H1 (cell line): ENCODE measurements around the gene C2CD3. TPM values are rescaled to one million over a fixed set of nuclear protein-coding genes. Genes with fewer than 3 reads are reported as not detected.

Source experiments
- BCL11A ChIP-seq, 2 experiments: IDR thresholded peaks; one replicate each; pipeline ENCODE4 v1.6.1; 2011; ENCODE audit warnings: low read depth in 2 of 2, low read length in 2 of 2, mild to moderate bottlenecking in 2 of 2
- EP300 ChIP-seq, 2 experiments: IDR thresholded peaks; 1 replicate in 1 of 2; 2 replicates in 1 of 2; pipeline ENCODE4 v1.6.1; 2011 to 2012; ENCODE audit warnings: low read depth in 2 of 2, low read length in 2 of 2, mild to moderate bottlenecking in 2 of 2, borderline replicate concordance in 1 of 2, inconsistent platforms in 1 of 2, moderate library complexity in 1 of 2
- polyA plus RNA-seq, 7 experiments: library from polyadenylated mRNA; depleted of rRNA in 3 of 7; stranded (reverse) in 5 of 7; unstranded in 2 of 7; fragments of >200 nt in 5 of 7; fragments of 200-250 nt in 2 of 7; gene quantifications; 1 replicate in 5 of 7; 2 replicates in 1 of 7; 4 replicates in 1 of 7; pipeline versions ENCODE4 v1.2.1 to v1.2.3, GENCODE V29; 2011 to 2013; ENCODE audit warnings: missing spikeins in 2 of 7, mixed read lengths in 2 of 7
- total RNA-seq: library from RNA; stranded (reverse); fragmentation: NEBNext Ultra II Directional; extraction: Animal tissue kit (Norgen Biotek cat#: 25700); gene quantifications from 2 replicates; pipeline ENCODE4 v1.2.1, GENCODE V29; 2021
- TF ChIP-seq, protein P1 (sequence below), 3 experiments: IDR thresholded peaks; 1 replicate in 2 of 3; 2 replicates in 1 of 3; pipeline versions ENCODE4 v1.5.1 to v1.6.1; 2011; ENCODE audit warnings: low read length in 3 of 3, mild to moderate bottlenecking in 3 of 3, inconsistent platforms in 2 of 3, low read depth in 1 of 3, moderate library complexity in 1 of 3; ENCODE audit not compliant: insufficient read depth in 1 of 3; ENCODE audit errors: control extremely low read depth in 1 of 3

The C2CD3 gene
- total and polyA plus RNA-seq, 2 of the 8 experiments (the other 6 are each of a cell fraction or from before 2014, with no cell fraction given): 11.0 to 29.1 TPM

DNA sequence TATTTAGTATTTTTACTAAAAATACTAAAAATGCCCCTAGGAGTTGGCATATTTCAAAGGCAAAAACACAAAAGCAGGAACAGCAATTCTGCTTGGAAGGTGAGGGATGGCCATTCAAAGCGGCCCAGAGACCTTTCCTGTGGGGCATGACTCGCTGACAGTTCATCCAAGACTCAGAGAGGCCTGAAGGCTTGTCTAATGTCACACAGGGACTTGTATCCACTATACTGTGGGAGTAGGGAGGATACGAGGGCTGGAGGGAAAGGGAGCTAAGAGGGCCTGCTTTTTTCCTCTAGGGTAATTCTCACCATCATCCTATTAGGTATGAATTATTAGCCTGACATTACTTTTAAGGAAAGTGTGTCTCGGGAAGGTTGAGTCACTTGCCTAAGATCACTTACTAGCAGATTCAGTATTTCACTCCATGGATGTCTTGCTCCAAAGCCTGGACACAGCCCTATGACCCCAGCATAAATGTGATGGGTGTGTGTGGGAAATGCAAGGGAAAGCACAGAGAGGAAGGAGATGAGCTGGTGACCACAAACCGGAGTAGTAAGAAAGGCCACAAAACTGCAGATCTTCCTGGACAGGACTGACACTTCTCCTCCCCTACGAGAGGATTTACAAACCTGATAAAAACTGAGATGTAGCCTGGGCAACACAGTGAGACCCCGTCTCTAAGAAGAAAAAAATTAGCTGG lies 145.2 kb downstream of the C2CD3 start (continued):
- TF ChIP-seq, protein P1, sequence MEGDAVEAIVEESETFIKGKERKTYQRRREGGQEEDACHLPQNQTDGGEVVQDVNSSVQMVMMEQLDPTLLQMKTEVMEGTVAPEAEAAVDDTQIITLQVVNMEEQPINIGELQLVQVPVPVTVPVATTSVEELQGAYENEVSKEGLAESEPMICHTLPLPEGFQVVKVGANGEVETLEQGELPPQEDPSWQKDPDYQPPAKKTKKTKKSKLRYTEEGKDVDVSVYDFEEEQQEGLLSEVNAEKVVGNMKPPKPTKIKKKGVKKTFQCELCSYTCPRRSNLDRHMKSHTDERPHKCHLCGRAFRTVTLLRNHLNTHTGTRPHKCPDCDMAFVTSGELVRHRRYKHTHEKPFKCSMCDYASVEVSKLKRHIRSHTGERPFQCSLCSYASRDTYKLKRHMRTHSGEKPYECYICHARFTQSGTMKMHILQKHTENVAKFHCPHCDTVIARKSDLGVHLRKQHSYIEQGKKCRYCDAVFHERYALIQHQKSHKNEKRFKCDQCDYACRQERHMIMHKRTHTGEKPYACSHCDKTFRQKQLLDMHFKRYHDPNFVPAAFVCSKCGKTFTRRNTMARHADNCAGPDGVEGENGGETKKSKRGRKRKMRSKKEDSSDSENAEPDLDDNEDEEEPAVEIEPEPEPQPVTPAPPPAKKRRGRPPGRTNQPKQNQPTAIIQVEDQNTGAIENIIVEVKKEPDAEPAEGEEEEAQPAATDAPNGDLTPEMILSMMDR (IDR thresholded peaks at IDR 0.05; ENCODE audit: control extremely low read depth in 1 of 3, insufficient read depth in 1 of 3, low read depth in 1 of 3, low read length in 3 of 3): no peak
- TF ChIP-seq BCL11A (IDR thresholded peaks at IDR 0.05; ENCODE audit: low read depth in 2 of 2, low read length in 2 of 2) (no peak), EP300 (IDR thresholded peaks at IDR 0.05; ENCODE audit: borderline replicate concordance in 1 of 2, low read depth in 2 of 2, low read length in 2 of 2) (no peak)
